CD4-positive, alpha-beta T cell (primary cell): ENCODE measurements around the gene ISL1. TPM values are rescaled to one million over a fixed set of nuclear protein-coding genes. Genes with fewer than 3 reads are reported as not detected.

ENCODE experiments used
- ATAC-seq: fragments of 200-7000 bp; cut with Tn5 transposase; one replicate; pipeline ENCODE4 v1.10.0; 2022; ENCODE audit warnings: mild to moderate bottlenecking; ENCODE audit not compliant: poor library complexity
- CTCF ChIA-PET: fragments of 350-600 bp; sonication (Branson Sonifier 250); formaldehyde crosslinking; loops from one replicate; lab custom pipeline; 2021; ENCODE audit warnings: antibody characterized with exemption, inconsistent platforms; lab: Charles Lee
- POLR2A ChIA-PET: fragments of 350-600 bp; sonication (Branson Sonifier 250); formaldehyde crosslinking; loops from one replicate; lab custom pipeline; 2021; ENCODE audit warnings: antibody characterized with exemption, inconsistent platforms; lab: Charles Lee
- DNase-seq, 14 experiments: peaks; one replicate each; pipeline ENCODE4 v3.0.0-alpha.2; 2013 to 2020; ENCODE audit warnings: mixed read lengths in 2 of 14
- H3K27ac ChIP-seq, 2 donors: one replicate each; pipeline versions ENCODE4 v1.5.1 to v1.7.0; 2013; ENCODE audit warnings: low read length in 2 of 2, low read depth in 1 of 2, mild to moderate bottlenecking in 1 of 2
- H3K27me3 ChIP-seq, 2 experiments: 1 replicate in 1 of 2; 2 replicates in 1 of 2; pipeline versions ENCODE4 v1.6.1 to v1.7.0; 2013; ENCODE audit warnings: low read length in 2 of 2, control low read depth in 1 of 2, mild to moderate bottlenecking in 1 of 2, moderate library complexity in 1 of 2; ENCODE audit not compliant: insufficient read depth in 2 of 2, control insufficient read depth in 1 of 2
- H3K36me3 ChIP-seq: one replicate; pipeline ENCODE4 v1.6.1; 2013; ENCODE audit warnings: low read length, control low read depth; ENCODE audit not compliant: insufficient read depth
- H3K4me1 ChIP-seq: one replicate; pipeline ENCODE4 v1.6.1; 2013; ENCODE audit warnings: low read length, control low read depth; ENCODE audit not compliant: insufficient read depth
- H3K4me3 ChIP-seq: one replicate; pipeline ENCODE4 v1.5.1; 2013; ENCODE audit warnings: mild to moderate bottlenecking, low read length, moderate library complexity
- H3K9me3 ChIP-seq, 2 experiments: 1 replicate in 1 of 2; 2 replicates in 1 of 2; pipeline versions ENCODE4 v1.6.1 to v1.7.0; 2013; ENCODE audit warnings: low read length in 2 of 2, mild to moderate bottlenecking in 2 of 2, control low read depth in 1 of 2, moderate library complexity in 1 of 2; ENCODE audit not compliant: control insufficient read depth in 1 of 2, insufficient read depth in 1 of 2
- H3K27ac Mint-ChIP-seq: one replicate; pipeline ENCODE4 v1.8.0; 2020; ENCODE audit warnings: mixed read lengths
- H3K27me3 Mint-ChIP-seq: one replicate; pipeline ENCODE4 v1.8.0; 2021; ENCODE audit warnings: mixed read lengths
- H3K36me3 Mint-ChIP-seq: one replicate; pipeline ENCODE4 v1.8.0; 2021; ENCODE audit warnings: low read depth, mixed read lengths
- H3K4me1 Mint-ChIP-seq: one replicate; pipeline ENCODE4 v1.8.0; 2021; ENCODE audit warnings: low read depth, mixed read lengths
- H3K4me3 Mint-ChIP-seq: one replicate; pipeline ENCODE4 v1.8.0; 2020; ENCODE audit warnings: mild to moderate bottlenecking, mixed read lengths
- H3K9me3 Mint-ChIP-seq: one replicate; pipeline ENCODE4 v1.8.0; 2020; ENCODE audit warnings: mixed read lengths
- intact Hi-C, 2 experiments: fragments of 100-400 bp; cut with DNase I in 1 of 2; cut with micrococcal nuclease in 1 of 2; formaldehyde crosslinking; loops; one replicate each; pipeline versions ENCODE4 v1.15.1 to v1.9.0; 2023 to 2025; cut with DNase I, micrococcal nuclease
- total RNA-seq, 174 experiments: library from RNA in 2 of 174; stranded (reverse) in 2 of 174; gene quantifications; one replicate each; pipeline ENCODE4 v1.2.3 and lab custom pipeline; 2021 to 2026
- TF ChIP-seq, protein P1 (sequence below): fragments of 200-600 bp; IDR thresholded peaks from one replicate; pipeline ENCODE4 v1.8.0; 2022; ENCODE audit warnings: antibody characterized with exemption, mild to moderate bottlenecking

Gene ISL1
- total RNA-seq, 2 experiments from 2014 or later: not detected

DNA sequence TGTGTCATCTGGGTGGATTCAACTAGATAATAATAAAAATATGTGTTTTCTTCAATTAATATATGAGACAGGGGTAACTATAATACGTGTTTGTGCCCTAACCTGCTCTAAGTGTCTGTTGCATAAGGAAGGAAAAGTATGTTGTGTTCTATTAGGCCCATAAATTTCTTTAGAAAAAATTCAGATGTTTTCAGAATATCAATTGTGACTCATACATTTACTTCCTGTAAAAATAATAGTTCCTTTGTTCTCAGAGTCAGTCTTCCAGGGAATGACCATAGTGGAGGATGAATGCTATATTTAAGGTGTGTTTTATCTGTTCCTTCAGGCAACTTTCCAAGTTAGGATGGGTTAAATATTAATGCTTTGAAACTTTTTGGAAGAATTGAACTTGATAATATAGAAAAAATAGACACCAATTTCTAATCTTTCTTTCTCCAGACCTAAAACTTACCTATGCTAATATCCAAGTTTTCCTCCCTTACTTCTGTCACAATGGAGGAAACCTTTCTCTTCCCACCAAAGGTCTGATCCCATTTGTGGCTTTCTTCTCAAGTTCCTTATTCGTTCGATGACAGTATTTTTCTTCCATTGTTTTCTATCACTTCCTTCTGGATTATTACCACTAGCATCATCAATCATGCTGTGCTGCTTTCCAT is 49.9 kb downstream of the ISL1 start:
- Histone ChIP-seq H3K9me3 (no peaks in the 10 kb centered on the region), H3K36me3 (no peaks in the 10 kb centered on the region), H3K27ac (no peak overlapping the region), H3K4me3 (no peak overlapping the region), H3K27me3 (no peaks in the 10 kb centered on the region), H3K4me1 (no peaks in the 10 kb centered on the region)
- H3K4me1 Mint-ChIP-seq: no peaks in the 10 kb centered on the region
- TF ChIP-seq, protein P1, sequence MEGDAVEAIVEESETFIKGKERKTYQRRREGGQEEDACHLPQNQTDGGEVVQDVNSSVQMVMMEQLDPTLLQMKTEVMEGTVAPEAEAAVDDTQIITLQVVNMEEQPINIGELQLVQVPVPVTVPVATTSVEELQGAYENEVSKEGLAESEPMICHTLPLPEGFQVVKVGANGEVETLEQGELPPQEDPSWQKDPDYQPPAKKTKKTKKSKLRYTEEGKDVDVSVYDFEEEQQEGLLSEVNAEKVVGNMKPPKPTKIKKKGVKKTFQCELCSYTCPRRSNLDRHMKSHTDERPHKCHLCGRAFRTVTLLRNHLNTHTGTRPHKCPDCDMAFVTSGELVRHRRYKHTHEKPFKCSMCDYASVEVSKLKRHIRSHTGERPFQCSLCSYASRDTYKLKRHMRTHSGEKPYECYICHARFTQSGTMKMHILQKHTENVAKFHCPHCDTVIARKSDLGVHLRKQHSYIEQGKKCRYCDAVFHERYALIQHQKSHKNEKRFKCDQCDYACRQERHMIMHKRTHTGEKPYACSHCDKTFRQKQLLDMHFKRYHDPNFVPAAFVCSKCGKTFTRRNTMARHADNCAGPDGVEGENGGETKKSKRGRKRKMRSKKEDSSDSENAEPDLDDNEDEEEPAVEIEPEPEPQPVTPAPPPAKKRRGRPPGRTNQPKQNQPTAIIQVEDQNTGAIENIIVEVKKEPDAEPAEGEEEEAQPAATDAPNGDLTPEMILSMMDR: no peak
- intact Hi-C loops: no loop called here
- CTCF ChIA-PET: no interaction called here
- peaks cover 7% of the 10 kb centered on the region for H3K9me3 Mint-ChIP-seq
- H3K36me3 Mint-ChIP-seq: no peaks in the 10 kb centered on the region
- no peak overlapping the region for H3K4me3 Mint-ChIP-seq
- H3K27me3 Mint-ChIP-seq: no peaks in the 10 kb centered on the region
- no peak for DNase-seq
- no peak for ATAC-seq
- POLR2A ChIA-PET: no interaction called here
- H3K27ac Mint-ChIP-seq: no peak overlapping the region

DNA sequence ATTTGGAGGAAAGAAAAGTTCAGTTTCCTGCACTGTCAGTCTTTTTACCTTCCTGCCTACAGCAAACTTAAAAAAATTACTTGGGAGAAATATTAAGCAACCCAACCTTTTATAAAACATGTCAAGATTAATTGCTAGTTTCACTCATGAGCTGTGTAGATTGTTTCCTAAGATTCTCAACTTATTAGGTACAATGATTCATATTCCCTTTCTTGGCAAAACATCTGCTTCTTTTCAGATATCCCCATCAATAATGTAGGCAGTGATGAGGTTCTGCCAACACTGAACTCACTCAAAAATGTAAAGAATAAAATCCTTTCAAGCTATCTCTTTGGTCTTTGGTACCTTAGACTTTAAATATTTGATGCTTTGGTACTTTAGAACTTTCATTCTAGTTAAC is 56.0 kb downstream of the ISL1 start:
- H3K36me3 Mint-ChIP-seq: no peaks in the 10 kb centered on the region
- ChIA-PET POLR2A (no interaction called here), CTCF (no interaction called here)
- no peaks in the 10 kb centered on the region for H3K27me3 Mint-ChIP-seq
- H3K9me3 Mint-ChIP-seq: peaks cover 6% of the 10 kb centered on the region
- no peak for ATAC-seq
- no peaks in the 10 kb centered on the region for H3K27me3 ChIP-seq
- H3K36me3 ChIP-seq: no peaks in the 10 kb centered on the region
- intact Hi-C loops: no loop called here
- H3K4me3 Mint-ChIP-seq: no peak overlapping the region
- no peaks in the 10 kb centered on the region for H3K4me1 Mint-ChIP-seq
- H3K27ac Mint-ChIP-seq: no peak overlapping the region
- DNase-seq: no peak
- H3K4me3 ChIP-seq: no peak overlapping the region
- peaks cover 0 to 4% of the 10 kb centered on the region in 2 experiments for H3K9me3 ChIP-seq
- TF ChIP-seq, protein P1: no peak
- H3K27ac ChIP-seq: no peak overlapping the region
- no peaks in the 10 kb centered on the region for H3K4me1 ChIP-seq
